HG02981 (cell line): ENCODE measurements around the gene SLC7A14.

Source experiments
- ATAC-seq: cut with Tn5 transposase; IDR thresholded peaks from one replicate; pipeline ENCODE4 v1.9.1; 2021; ENCODE audit warnings: mild to moderate bottlenecking, moderate library complexity; ENCODE audit not compliant: unreplicated experiment

Gene SLC7A14

GRCh38 chr3:170432416-170432815 is 153.5 kb downstream of the SLC7A14 start:
- no peak for ATAC-seq

GRCh38 chr3:170431054-170431453 is 154.8 kb downstream of the SLC7A14 start:
- ATAC-seq = no peak

DNA sequence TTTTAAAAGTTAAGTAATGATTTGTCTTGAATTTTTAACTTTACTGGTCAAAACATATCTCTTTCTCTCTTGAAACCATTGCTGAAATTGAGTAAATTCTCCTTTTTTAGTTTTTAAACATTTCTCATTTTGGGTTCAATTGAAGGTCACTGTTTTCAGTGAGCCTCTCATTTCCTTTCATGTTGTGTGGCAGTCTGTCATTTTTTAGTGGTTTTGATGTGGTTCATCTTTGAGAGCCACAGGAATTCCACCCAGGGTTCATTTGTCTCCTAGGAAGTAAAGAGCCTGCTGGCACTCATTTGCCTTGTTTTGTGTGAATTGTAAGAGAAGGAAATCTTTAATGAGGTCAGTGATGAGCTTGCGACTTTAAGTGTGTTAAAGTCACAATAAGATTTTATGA is 156.8 kb downstream of the SLC7A14 start:
- no peak for ATAC-seq

- no peak for ATAC-seq
Measured at GRCh38 chr3:170428095-170428494, 157.8 kb downstream of the SLC7A14 start.

- ATAC-seq = no peak
Measured at GRCh38 chr3:170426240-170426797, 159.6 kb downstream of the SLC7A14 start.

- ATAC-seq = no peak
Measured at GRCh38 chr3:170425491-170426239, 160.2 kb downstream of the SLC7A14 start.

- ATAC-seq = no peak
Measured at GRCh38 chr3:170424879-170425278, 161.0 kb downstream of the SLC7A14 start.

DNA sequence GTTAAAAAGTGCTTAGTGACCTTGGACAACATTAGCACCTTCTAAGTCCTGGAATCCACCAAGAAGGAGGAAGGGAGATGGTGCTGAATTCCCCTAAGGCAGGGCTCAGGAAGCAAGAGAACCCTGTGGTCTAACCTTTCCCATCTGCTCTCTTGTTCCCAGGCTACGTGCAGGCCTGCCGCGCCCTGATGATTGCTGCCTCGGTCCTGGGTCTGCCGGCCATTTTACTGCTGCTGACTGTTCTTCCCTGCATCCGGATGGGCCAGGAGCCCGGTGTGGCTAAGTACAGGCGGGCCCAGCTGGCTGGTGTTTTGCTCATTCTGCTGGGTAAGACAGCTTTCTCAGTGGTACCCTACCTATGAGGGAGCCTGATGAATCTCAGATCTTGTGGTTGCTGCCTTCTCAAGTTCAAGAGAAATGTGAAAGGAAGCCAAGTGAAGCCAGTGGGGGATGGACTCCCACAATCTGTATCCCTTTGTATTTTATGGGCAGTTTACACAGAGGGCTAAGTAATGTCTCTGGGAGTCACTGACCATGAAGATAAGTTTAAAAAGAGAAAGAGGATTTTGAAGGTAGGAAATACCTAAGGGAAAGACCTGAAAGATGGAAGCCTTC is 162.8 kb downstream of the SLC7A14 start:
- no peak for ATAC-seq

DNA sequence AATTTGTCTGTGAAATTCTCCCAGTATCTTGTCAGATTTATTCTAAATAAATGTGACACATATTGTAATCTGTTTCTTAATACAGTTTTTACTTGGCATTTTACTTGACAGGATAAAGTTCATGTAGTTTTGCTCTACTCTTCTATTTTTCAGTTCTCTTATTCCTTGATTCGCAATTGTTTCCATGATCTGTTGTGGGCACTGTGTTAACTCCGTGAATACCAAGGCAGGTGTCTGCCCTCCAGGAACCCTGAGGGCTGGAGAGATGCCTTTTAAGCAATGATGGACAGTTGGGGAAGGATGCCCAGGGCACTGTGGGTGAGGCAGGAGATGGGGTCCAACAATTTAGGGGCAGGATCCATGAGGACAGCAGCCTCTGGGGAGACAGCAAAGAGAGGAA is 164.1 kb downstream of the SLC7A14 start:
- ATAC-seq = no peak

GRCh38 chr3:170421111-170421641 is 164.7 kb downstream of the SLC7A14 start:
- no peak for ATAC-seq

- ATAC-seq = no peak
Measured at GRCh38 chr3:170420307-170420821, 165.5 kb downstream of the SLC7A14 start.

- ATAC-seq = no peak
Measured at GRCh38 chr3:170419557-170420087, 166.3 kb downstream of the SLC7A14 start.

DNA sequence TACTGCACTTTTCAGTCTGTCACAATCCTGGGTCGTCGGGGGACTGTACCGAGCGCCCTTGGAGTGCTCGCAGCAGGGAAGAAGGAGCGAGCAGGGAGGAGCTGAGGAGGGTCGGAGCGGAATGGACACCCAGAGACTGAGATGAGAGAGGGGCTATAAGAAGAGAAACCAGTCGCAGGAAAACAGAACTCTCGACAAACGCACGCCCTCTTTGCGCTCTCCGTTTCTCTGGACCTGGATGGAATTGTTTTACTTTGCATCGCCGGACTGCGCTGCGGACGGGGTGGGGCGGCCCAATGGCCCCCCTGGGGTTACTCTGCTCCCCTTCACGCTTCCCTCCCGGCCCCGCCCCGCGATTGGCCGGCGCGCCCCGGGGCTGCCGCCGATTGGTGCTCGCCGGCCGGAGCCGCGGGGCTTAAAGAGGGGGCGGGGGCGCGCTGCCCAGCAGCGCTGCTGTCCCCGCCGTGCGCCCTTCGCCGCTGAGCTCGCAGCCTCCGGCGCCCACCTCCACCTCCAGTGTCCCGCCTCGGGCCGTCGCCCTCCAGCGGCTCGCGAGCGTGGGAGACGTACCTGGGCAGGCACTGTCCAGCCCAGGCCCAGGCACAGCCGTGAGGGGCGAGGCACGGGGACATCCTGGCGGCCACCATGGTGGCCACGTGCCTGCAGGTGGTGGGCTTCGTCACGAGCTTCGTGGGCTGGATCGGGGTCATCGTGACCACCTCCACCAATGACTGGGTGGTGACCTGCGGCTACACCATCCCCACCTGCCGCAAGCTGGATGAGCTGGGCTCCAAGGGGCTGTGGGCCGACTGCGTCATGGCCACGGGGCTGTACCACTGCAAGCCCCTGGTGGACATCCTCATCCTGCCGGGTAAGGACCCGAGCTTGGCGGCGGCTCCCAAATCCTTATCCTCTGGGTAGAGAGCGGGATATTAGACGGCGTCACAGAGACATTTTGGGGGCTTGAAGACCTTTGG is 167.2 kb downstream of the SLC7A14 start, which contains the start of gene CLDN11:
Gene CLDN11, plus strand, starts transcription at position 447 of the 977 bp plus-strand sequence. Its CDS starts 199 bp downstream, at position 646.
- no peak for ATAC-seq

DNA sequence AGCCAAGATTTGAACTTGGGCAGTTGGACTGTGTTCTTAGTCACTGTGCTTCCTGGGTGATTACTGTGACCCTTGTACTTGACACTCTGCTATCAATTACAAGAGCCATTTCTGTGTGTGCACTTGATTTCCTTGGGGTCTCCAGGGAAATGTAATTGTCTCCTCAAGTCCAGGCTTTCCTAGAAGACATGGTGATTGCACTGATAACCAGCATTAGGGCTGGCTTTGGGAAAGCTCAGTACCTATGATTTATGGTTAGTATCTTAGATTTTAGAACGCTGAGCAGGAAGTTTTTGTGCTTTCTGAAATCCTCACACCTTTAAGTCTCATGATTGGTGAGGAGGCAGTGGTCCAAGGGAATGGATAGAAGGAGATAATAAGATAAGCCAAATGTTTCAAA is 168.8 kb downstream of the SLC7A14 start:
- ATAC-seq = no peak

DNA sequence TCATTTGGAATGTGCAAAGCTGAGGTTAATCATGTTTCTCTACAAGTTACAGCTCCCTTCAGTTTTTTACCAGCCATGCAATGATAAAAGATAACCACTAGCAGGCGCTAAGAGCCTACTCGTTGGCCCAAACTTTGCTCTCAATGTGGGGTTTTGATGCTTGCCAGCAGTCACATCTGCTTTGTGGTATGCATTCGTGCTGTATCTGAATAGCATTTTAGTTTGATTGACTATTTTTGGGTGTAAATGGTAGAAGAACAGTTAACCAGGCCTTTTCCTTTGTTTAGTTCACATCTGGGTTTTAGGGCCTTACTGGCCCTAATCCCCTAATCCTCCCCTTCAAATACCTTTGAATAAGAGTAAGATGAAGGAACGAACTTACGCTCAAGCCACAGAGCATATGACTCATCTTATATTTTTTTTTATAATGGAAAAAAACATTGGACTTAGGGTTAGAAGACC is 171.6 kb downstream of the SLC7A14 start:
- peak; percentile 57 for ATAC-seq

GRCh38 chr3:170413291-170413690 is 172.6 kb downstream of the SLC7A14 start:
- no peak for ATAC-seq

DNA sequence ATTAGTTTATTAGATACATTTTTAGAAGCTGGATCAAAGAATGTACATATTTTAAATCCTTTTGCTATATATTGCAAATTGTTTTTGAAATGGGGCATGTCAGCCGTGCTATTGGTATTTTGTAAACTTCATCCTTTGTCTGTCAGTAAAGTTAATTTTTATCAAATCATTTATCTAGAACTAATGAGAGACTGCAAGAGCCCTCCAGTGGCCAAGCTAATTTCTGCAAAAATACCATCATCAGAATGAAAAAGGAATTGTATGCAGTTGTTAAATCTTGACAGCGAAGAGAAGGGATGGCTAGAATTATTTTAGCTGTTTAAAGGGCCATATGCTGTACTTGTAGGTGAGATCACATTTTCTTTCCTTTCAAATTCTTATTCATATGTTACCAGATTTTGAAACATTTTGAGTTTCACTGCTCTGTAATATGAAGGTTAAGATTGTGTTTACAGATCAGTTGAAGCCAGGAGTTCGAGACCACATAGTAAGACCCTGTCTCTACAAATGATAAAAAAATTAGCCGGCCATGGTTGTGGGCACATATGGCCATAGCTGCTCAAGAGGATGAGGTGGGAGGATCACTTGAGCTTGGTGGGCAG is 175.3 kb downstream of the SLC7A14 start:
- ATAC-seq = no peak
